Activated CD4-positive, alpha-beta T cell treated with anti-CD3 and anti-CD28 coated beads, Interleukin-2, Interleukin-4, amounts not matched to agents 100 ng/mL and 50 ng/mL, durations not matched to agents 16 hours and 8 hours (primary cell): ENCODE results near the gene ZNF197.
A peak's percentile ranks its signal among the peaks of the same experiment; 100 is the strongest.
"Not testable (repeated sequence)": the region's sequence is repeated elsewhere in the genome, so short reads cannot be mapped to it uniquely, and the experiment has no call there.

Experiments used
- DNase-seq: peaks from one replicate; pipeline ENCODE4 v3.0.0-alpha.2; 2020; ENCODE audit warnings: low spot score

Gene ZNF197

GRCh38 chr3:44665173-44665572 lies 40.3 kb downstream of the ZNF197 start:
- DNase-seq: no peak

GRCh38 chr3:44666346-44666745 lies 41.5 kb downstream of the ZNF197 start:
- no peak for DNase-seq

- no peak for DNase-seq
These were observed 44.9 kb downstream of the ZNF197 start for GRCh38 chr3:44669760-44670159.

GRCh38 chr3:44673466-44673865 lies 48.6 kb downstream of the ZNF197 start:
- not testable (repeated sequence) for DNase-seq

- no peak for DNase-seq
These were observed 49.4 kb downstream of the ZNF197 start for GRCh38 chr3:44674211-44674610.

GRCh38 chr3:44678480-44679116 lies 53.8 kb downstream of the ZNF197 start:
- DNase-seq: no peak

GRCh38 chr3:44680921-44681455 lies 56.2 kb downstream of the ZNF197 start:
- no peak for DNase-seq

- DNase-seq: no peak
These were observed 57.5 kb downstream of the ZNF197 start for GRCh38 chr3:44682182-44682896.

- DNase-seq: peak; percentile 4
These were observed 60.4 kb downstream of the ZNF197 start for GRCh38 chr3:44685128-44685800.

- DNase-seq: no peak
These were observed 63.1 kb downstream of the ZNF197 start for GRCh38 chr3:44687898-44688297.
